Measurements from ENCODE around the gene SCRN1.

DNA sequence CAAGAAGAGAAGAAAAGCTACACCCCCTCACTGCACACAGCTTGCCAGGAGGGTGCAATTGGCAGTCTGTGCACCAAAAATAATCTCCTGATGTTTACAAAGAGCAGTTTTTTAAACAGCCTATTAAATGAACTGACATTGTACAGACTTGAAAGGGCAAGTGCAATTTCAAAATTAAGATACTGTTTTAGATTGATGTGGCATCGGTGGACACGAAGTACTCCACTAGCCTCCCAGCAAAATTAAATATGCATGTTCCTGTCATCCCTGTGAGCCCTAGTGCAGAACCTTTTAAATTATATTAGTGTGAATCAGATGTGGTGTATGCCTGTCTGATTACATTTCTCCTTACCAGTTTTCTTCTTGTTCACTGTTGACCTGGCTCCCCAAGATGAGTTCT is 95.3 kb downstream of the SCRN1 start:
- TF ChIP-seq, protein P1, sequence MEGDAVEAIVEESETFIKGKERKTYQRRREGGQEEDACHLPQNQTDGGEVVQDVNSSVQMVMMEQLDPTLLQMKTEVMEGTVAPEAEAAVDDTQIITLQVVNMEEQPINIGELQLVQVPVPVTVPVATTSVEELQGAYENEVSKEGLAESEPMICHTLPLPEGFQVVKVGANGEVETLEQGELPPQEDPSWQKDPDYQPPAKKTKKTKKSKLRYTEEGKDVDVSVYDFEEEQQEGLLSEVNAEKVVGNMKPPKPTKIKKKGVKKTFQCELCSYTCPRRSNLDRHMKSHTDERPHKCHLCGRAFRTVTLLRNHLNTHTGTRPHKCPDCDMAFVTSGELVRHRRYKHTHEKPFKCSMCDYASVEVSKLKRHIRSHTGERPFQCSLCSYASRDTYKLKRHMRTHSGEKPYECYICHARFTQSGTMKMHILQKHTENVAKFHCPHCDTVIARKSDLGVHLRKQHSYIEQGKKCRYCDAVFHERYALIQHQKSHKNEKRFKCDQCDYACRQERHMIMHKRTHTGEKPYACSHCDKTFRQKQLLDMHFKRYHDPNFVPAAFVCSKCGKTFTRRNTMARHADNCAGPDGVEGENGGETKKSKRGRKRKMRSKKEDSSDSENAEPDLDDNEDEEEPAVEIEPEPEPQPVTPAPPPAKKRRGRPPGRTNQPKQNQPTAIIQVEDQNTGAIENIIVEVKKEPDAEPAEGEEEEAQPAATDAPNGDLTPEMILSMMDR (conservative IDR thresholded peaks at IDR 0.05; ENCODE audit: low read depth, low read length): no peak
- no peak for TF ChIP-seq EZH2phosphoT487 (IDR thresholded peaks at IDR 0.05; ENCODE audit: borderline replicate concordance, low read length)
- no peak for TF ChIP-seq EZH2 (IDR thresholded peaks at IDR 0.05; ENCODE audit: low read length, unreplicated experiment)
